Activated naive CD4-positive, alpha-beta T cell treated with Interleukin-2 at 50 U/mL for 16 hours (primary cell): ENCODE data around the gene EMP2.
A peak's percentile ranks its signal among the peaks of the same experiment; 100 is the strongest.
"Not testable (repeated sequence)": the region's sequence is repeated elsewhere in the genome, so short reads cannot be mapped to it uniquely, and the experiment has no call there.

Source experiments
- DNase-seq: peaks from one replicate; pipeline ENCODE4 v3.0.0-alpha.2; 2020

The EMP2 gene

DNA sequence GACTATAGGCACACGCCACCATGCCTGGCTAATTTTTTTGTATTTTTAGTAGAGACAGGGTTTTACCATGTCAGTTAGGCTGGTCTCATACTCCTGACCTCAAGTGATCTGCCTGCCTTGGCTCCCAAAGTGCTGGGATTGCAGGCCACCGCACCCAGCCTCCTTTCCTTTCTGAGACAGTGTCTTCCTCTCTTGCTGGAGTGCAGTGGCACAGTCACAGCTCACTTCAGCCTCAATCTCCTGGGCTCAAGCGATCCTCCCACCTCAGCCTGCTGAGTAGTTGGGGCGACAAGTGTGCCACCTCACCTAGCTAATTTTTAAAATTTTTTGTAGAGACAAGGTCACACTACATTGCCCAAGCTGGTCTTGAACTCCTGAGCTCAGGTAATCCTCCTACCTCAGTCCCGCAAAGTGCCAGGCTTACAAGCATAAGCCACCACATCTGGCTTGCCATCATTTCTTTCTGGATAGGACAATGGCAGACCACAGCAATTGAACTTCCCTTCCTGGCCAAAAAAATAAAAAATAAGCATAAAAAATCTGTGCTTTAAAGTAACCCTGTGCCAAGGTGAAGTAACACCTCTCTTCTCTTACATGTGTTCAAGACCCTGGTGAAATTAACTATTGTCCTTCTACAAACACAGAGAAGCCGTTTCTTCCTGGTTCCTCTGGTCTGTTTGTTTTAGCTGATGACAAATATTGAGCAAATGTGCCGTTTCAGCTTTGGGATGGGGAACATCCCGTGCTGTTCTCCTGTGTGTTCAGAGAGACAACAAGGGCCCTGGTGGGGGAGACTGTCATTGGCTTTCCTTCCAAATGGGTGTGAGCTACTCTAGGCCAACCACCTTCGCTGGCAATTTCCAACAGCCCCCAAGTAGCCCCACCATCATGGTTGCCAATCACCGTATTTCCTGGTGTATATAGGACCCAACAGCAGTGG is 60.2 kb downstream of the EMP2 start:
- no peak for DNase-seq

DNA sequence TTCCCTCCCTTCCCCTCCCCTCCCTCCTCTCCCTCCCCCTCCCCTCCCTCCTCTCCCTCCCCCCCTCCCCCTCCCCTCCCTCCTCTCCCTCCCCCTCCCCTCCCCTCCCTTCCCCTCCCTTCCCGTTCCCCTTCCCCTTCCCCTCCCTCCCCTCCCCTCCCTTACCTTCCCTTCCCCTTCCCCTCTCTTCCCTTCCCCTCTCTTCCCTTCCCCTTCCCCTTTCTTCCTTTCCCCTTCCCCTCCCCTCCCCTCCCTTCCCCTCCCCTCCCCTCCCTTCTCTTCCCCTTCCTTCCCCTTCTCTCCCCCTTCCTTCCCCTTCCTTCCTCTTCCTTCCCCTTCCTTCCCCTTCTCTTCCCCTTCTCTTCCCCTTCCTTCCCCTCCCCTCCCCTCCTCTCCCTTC is 61.1 kb downstream of the EMP2 start:
- DNase-seq = no peak

DNA sequence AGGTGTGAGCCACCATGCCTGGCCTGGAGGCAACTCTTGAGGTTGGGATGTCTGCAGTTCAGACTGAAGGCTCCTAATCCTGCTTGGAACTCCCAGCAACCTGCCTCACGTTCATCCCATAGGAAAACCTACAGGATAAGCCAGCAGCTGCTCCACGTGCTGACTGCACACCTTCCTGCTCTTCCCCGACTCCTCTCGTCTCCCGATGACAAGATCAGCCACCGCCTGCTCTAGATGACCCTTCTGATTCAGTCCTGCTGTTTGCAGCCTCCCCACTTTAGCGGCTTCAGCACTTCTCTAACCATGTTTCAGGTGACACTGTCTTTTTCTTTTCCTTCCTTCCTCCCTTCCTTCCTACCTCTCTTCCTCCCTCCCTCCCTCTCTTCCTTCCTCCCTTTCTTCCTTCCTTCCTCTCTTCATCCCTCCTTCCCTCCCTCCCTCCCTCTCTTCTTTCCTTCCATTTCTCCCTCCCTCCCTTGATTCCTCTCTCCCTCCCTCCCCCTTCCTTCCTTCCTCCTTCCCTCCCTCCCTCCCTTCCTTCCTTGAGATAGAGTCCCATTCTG is 61.8 kb downstream of the EMP2 start:
- DNase-seq = no peak

GRCh38 chr16:10517868-10518267 is 62.5 kb downstream of the EMP2 start:
- no peak for DNase-seq

- DNase-seq = peak; percentile 41
These were observed 65.9 kb downstream of the EMP2 start for GRCh38 chr16:10514369-10515055.

- DNase-seq = peak; percentile 26
These were observed 68.6 kb downstream of the EMP2 start for GRCh38 chr16:10511829-10512228.

DNA sequence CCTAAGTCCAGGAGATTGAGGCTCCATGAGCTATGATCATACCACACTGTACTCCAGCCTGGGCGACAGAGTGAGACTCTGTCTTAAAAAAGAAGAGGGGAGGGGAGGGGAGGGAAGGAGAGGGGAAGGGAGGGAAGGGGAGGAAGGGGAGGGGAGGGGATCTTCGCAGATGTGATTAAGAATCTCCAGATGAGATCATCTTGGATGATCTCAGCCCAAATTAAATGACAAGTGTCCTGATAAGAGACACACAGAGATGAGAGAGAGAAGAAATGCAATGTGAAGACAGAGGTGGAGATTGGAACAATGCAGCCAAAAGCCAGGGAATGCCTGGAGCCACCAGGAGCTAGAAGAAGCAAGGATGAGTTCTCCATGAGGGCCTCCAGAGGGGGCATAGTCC is 70.1 kb downstream of the EMP2 start:
- no peak for DNase-seq

DNA sequence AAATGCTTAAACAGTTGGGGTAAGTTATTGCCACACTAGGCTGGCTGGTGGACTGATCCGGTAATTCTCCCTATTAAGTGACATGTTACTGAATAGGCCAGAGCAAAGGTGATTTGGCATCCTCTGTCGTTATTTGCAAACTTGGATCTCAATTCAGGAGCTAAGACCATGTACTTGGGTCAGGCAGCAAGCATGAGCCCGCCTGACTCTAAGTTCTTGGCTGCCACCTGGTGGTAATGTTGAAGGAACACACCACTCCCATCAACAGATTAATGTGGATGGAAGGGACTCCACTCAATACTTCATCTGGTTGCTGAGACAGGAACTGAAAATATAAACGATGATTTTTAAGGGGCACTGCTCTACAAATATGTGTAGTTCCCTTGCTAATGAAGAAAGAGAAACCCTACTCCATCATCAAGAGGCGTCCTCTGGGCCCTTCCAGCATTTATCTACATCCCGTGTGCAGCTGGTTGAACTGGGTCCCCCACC is 70.8 kb downstream of the EMP2 start:
- DNase-seq = peak; percentile 57

- not testable (repeated sequence) for DNase-seq
These were observed 75.1 kb downstream of the EMP2 start for GRCh38 chr16:10505286-10505685.

GRCh38 chr16:10504404-10504885 is 76.0 kb downstream of the EMP2 start:
- DNase-seq = no peak

GRCh38 chr16:10502776-10503175 is 77.6 kb downstream of the EMP2 start:
- DNase-seq = no peak

GRCh38 chr16:10501016-10501607 is 79.3 kb downstream of the EMP2 start:
- no peak for DNase-seq

DNA sequence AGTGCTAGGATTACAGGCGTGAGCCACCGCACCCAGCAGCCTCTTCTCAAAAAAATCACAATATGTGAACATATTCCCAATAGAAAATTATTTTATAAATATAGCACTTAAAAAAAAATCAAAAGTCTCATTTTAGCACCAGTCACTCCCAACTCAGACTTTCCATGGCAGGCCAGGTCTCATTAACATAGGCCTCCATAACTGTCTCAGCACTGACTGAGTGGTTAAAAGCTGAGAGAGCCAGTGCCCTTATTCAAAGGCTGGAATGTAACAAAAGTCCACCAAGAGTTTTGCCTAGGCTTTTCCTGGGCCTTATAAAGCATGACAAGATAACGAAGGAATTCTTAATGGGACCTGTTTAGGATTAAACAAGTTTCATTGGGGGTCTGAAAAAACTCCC is 79.8 kb downstream of the EMP2 start:
- no peak for DNase-seq

GRCh38 chr16:10497132-10498101 is 83.0 kb downstream of the EMP2 start:
- no peak for DNase-seq

DNA sequence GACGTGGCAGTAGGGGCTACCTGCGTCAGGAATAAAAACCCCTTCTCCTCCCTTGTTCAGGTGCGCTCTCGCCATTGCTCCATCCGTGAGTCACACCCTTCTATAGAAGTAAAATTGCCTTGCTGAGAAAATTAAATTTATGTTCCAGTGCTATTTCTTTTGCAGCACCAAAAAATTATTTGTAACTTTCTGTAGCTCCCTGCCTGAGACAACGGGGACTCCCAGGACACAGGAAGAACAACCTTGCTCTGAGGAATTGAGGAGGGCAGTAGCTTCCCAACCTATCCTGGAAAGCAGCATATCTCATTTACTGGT is 85.4 kb downstream of the EMP2 start:
- no peak for DNase-seq

DNA sequence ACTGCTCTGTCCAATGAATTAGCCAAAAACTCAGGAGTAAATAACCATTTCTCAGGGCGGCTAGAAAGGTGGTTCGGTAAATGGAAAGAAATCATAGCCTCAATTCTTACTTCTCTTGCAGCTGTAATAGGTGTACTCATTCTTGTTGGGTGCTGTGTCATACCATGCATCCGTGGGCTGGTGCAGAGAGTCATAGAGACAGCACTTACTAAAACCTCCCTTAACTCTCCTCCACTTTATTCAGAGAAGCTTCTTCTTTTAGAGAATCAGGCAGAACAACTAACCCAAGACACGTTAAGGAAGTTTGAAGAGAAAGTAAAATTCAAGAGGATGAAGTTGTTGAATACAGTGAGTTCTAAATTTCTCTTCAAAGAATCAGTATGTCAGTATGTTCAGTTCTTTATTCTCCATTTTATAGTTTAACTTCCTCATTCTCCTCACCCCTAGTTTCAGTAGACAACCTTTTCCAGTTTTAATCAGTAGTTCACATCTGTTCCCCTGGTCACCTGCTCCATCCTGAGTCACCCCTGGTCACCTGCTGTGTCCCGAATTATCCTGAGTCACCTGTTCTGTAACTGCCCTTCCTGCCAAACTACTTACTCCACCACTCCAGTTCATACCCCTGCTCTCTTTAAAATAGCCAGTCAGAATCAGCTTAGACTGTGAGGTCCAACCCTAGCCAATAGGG is 85.9 kb downstream of the EMP2 start:
- no peak for DNase-seq

DNA sequence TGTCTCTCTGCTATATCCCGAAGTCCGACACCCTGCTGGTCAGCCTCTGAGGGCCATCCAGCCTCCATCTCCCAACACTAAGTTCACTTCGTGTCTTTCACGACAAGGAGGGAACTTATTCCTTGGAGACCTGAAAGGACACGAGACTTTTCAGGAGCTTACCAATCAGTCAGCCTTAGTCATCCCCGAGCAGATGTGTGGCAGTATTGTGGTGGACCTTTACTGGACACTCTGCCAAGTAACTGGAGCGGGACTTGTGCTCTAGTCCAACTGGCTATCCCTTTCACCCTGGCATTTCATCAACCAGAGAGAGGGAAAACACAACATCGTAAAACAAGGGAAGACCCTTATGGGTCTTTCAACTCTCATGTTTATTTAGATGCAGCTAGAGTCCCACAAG is 87.1 kb downstream of the EMP2 start:
- no peak for DNase-seq

- no peak for DNase-seq
These were observed 90.3 kb downstream of the EMP2 start for GRCh38 chr16:10490141-10490540.

- DNase-seq = no peak
These were observed 94.6 kb downstream of the EMP2 start for GRCh38 chr16:10485698-10486382.

GRCh38 chr16:10485159-10485558 is 95.2 kb downstream of the EMP2 start:
- no peak for DNase-seq

- no peak for DNase-seq
These were observed 100.2 kb downstream of the EMP2 start for GRCh38 chr16:10480151-10480550.
